Transverse colon (tissue), 4 donors: ENCODE data around the gene POR. TPM values are rescaled to one million over a fixed set of nuclear protein-coding genes. Genes with fewer than 3 reads are reported as not detected.

Experiments used
- DNase-seq: peaks from one replicate; pipeline ENCODE4 v3.0.0-alpha.2; 2019
- H3K27ac ChIP-seq, 4 donors: fragments of 200-600 bp; sonication (generic); 2 replicates each; pipeline ENCODE4 v1.5.1; 2016 to 2018; ENCODE audit warnings: inconsistent platforms in 4 of 4
- H3K27me3 ChIP-seq: fragments of 200-600 bp; sonication (generic); 2 replicates; pipeline ENCODE4 v1.5.1; 2017; ENCODE audit warnings: inconsistent platforms
- H3K36me3 ChIP-seq, 4 donors: fragments of 200-600 bp; sonication (generic); 2 replicates each; pipeline ENCODE4 v1.5.1; 2017 to 2019; ENCODE audit warnings: inconsistent platforms in 4 of 4
- H3K4me1 ChIP-seq, 4 donors: fragments of 200-600 bp; sonication (generic); 2 replicates each; pipeline ENCODE4 v1.5.1; 2017 to 2020; ENCODE audit warnings: inconsistent platforms in 4 of 4
- H3K4me3 ChIP-seq, 4 donors: fragments of 200-600 bp; sonication (generic); 1 replicate in 1 of 4; 2 replicates in 3 of 4; pipeline versions ENCODE4 v1.5.1 to v1.6.1; 2017 to 2019; ENCODE audit warnings: inconsistent platforms in 4 of 4
- H3K9me3 ChIP-seq, 2 donors: fragments of 200-600 bp; sonication (generic); 2 replicates each; pipeline ENCODE4 v1.5.1; 2017 to 2019; ENCODE audit warnings: inconsistent platforms in 2 of 2
- EP300 ChIP-seq: sonication (generic); formaldehyde crosslinking; IDR thresholded peaks from one replicate; pipeline ENCODE4 v1.6.1; 2017; ENCODE audit warnings: antibody characterized with exemption, low read depth
- POLR2A ChIP-seq: fragments of 450-650 bp; IDR thresholded peaks from one replicate; pipeline ENCODE4 v1.6.1; 2016; ENCODE audit warnings: antibody characterized with exemption, mild to moderate bottlenecking, moderate library complexity
- POLR2AphosphoS5 ChIP-seq, 3 donors: sonication (generic); formaldehyde crosslinking; IDR thresholded peaks; one replicate each; pipeline ENCODE4 v1.6.1; 2016; ENCODE audit warnings: antibody characterized with exemption in 3 of 3
- WGBS, 2 donors: methylation state at CpG; one replicate each; pipeline ENCODE4 v1.1.5; 2018; ENCODE audit warnings: low coverage in 1 of 2; 5-methylcytosine and 5-hydroxymethylcytosine counted together
- in situ Hi-C, 4 donors: fragments of 200-750 bp; cut with MboI; loops; one replicate each; pipeline versions ENCODE4 v1.15.0 to v1.15.1; 2017; ENCODE audit warnings: low sequenced_read_pairs in 3 of 4, low pct_ligation_motif_present in 1 of 4, low pct_unique_long_range_greater_than_20kb in 1 of 4
- intact Hi-C: fragments of 100-400 bp; cut with DNase I; formaldehyde crosslinking; loops from one replicate; pipeline ENCODE4 v1.15.1; 2023; ENCODE audit warnings: low total_unique reads
- total RNA-seq, 4 donors: library from RNA; depleted of rRNA; stranded (reverse); fragments of >200 nt; gene quantifications; one replicate each; pipeline ENCODE4 v1.1.0, GENCODE V29; 2016
- TF ChIP-seq, protein P1 (sequence below), 5 experiments: fragments of 200-600 bp in 3 of 5; fragments of 450-650 bp in 2 of 5; sonication (generic) in 3 of 5; IDR thresholded peaks; 1 replicate in 2 of 5; 2 replicates in 3 of 5; pipeline ENCODE4 v1.5.1; 2016 to 2017; ENCODE audit warnings: antibody characterized with exemption in 5 of 5, inconsistent platforms in 3 of 5, mild to moderate bottlenecking in 2 of 5, moderate library complexity in 1 of 5

The POR gene
- total RNA-seq, 4 donors from 2014 or later: 95.9 to 200 (median 149) TPM

DNA sequence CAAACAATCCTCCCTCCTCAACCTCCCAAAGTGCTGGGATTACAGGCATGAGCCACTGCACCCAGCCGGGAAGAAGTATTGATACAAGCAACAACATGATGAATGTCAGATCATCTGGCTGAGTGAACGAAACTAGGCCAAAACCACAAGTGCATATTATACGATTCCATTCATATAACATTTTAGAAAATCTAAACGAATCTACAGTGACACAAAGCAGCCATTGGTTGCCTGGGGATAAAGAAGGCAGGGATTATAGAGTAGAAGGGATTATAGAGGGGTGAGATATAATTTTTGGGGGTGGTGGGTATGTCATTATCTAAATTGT, 47.6 kb upstream of the POR start:
- 62 to 84% methylated on average over 4 of the region's 4 CpGs for WGBS, 2 donors
- in situ Hi-C loops (loop anchor here in 3 of 4 donors (5.0 to 10.0 kb wide), 2 partner anchors 155 to 157 kb away; no protein-coding TSS in a partner anchor), intact Hi-C loops (loop anchor here (2.0 kb wide), 1 partner anchor 153 kb away; no protein-coding TSS in a partner anchor)

GRCh38 chr7:75868153-75868552, 46.8 kb upstream of the POR start:
- no peak overlapping the region for H3K27ac ChIP-seq
- no peak for TF ChIP-seq POLR2AphosphoS5 (IDR thresholded peaks at IDR 0.05)
- TF ChIP-seq POLR2A: no peak
- TF ChIP-seq, protein P1, sequence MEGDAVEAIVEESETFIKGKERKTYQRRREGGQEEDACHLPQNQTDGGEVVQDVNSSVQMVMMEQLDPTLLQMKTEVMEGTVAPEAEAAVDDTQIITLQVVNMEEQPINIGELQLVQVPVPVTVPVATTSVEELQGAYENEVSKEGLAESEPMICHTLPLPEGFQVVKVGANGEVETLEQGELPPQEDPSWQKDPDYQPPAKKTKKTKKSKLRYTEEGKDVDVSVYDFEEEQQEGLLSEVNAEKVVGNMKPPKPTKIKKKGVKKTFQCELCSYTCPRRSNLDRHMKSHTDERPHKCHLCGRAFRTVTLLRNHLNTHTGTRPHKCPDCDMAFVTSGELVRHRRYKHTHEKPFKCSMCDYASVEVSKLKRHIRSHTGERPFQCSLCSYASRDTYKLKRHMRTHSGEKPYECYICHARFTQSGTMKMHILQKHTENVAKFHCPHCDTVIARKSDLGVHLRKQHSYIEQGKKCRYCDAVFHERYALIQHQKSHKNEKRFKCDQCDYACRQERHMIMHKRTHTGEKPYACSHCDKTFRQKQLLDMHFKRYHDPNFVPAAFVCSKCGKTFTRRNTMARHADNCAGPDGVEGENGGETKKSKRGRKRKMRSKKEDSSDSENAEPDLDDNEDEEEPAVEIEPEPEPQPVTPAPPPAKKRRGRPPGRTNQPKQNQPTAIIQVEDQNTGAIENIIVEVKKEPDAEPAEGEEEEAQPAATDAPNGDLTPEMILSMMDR (IDR thresholded peaks at IDR 0.05): no peak
- TF ChIP-seq EP300: no peak
- H3K9me3 ChIP-seq: no peaks in the 10 kb centered on the region
- H3K4me3 ChIP-seq: no peak overlapping the region
- H3K27me3 ChIP-seq: no peaks in the 10 kb centered on the region
- no peak for DNase-seq
- intact Hi-C loops (no loop called here), in situ Hi-C loops (loop anchor here in 3 of 4 donors (5.0 to 10.0 kb wide), 2 partner anchors 154 to 157 kb away; no protein-coding TSS in a partner anchor)
- H3K36me3 ChIP-seq: no peaks in the 10 kb centered on the region
- peaks cover 0 to 14% (median 0%) of the 10 kb centered on the region in 4 donors for H3K4me1 ChIP-seq
- WGBS, 2 donors: 74 to 90% methylated on average over 2 of the region's 2 CpGs

More for the DNA sequence above, 47.6 kb upstream of the POR start:
- Histone ChIP-seq H3K27ac (no peak overlapping the region), H3K36me3 (no peaks in the 10 kb centered on the region), H3K27me3 (no peaks in the 10 kb centered on the region), H3K4me1 (peaks cover 0 to 14% (median 0%) of the 10 kb centered on the region in 4 donors), H3K9me3 (no peaks in the 10 kb centered on the region), H3K4me3 (no peak overlapping the region)
- DNase-seq: no peak
- TF ChIP-seq POLR2A (no peak), POLR2AphosphoS5 (IDR thresholded peaks at IDR 0.05) (no peak), EP300 (no peak)
- TF ChIP-seq, protein P1 (IDR thresholded peaks at IDR 0.05): no peak

GRCh38 chr7:75869776-75870379, 45.1 kb upstream of the POR start:
- intact Hi-C loops (no loop called here), in situ Hi-C loops (loop anchor here (5.0 to 10.0 kb wide), 4 partner anchors 125 to 155 kb away; partner anchors contain the start of gene TMEM120A (in 1 of the 4))
- no peaks in the 10 kb centered on the region for H3K36me3 ChIP-seq

GRCh38 chr7:75870557-75871161, 44.3 kb upstream of the POR start:
- in situ Hi-C loops: loop anchor here in 2 of 4 donors (10.0 kb wide), 2 partner anchors 124 to 144 kb away; partner anchors contain the start of gene TMEM120A (in 1 of the 2)
- TF ChIP-seq POLR2AphosphoS5 (IDR thresholded peaks at IDR 0.05) (no peak), EP300 (no peak), POLR2A (no peak)
- TF ChIP-seq, protein P1 (IDR thresholded peaks at IDR 0.05): no peak
- Histone ChIP-seq H3K4me3 (no peak overlapping the region), H3K9me3 (no peaks in the 10 kb centered on the region), H3K36me3 (no peaks in the 10 kb centered on the region), H3K27me3 (no peaks in the 10 kb centered on the region), H3K27ac (no peak overlapping the region), H3K4me1 (peaks cover 0 to 14% (median 0%) of the 10 kb centered on the region in 4 donors)
- no peak for DNase-seq
- 78 to 82% methylated on average over 4 to 9 of the region's 9 CpGs for WGBS, 2 donors
- intact Hi-C loops: no loop called here

More at GRCh38 chr7:75869776-75870379, 45.1 kb upstream of the POR start:
- Histone ChIP-seq H3K9me3 (no peaks in the 10 kb centered on the region), H3K27me3 (no peaks in the 10 kb centered on the region), H3K27ac (no peak overlapping the region), H3K4me3 (no peak overlapping the region), H3K4me1 (peaks cover 0 to 14% (median 0%) of the 10 kb centered on the region in 4 donors)
- TF ChIP-seq POLR2A (no peak), EP300 (no peak), POLR2AphosphoS5 (IDR thresholded peaks at IDR 0.05) (no peak)
- TF ChIP-seq, protein P1 (IDR thresholded peaks at IDR 0.05): no peak
- no peak for DNase-seq
- 73 to 75% methylated on average over 7 of the region's 7 CpGs for WGBS, 2 donors
